DND-41 (cell line): ENCODE measurements around the gene PMF1.

Experiments used
- ATAC-seq: fragments of 200-7000 bp; cut with Tn5 transposase; 3 replicates; pipeline ENCODE4 v1.9.1; 2021; ENCODE audit warnings: low read depth; ENCODE audit not compliant: insufficient read depth
- DNase-seq: peaks from one replicate; pipeline ENCODE4 v3.0.0-alpha.2; 2020
- H2AFZ ChIP-seq: 2 replicates; pipeline ENCODE4 v1.6.0; 2012; ENCODE audit warnings: low read depth, low read length
- H3K27ac ChIP-seq: 2 replicates; pipeline ENCODE4 v1.5.1; 2012; ENCODE audit warnings: low read length, inconsistent platforms
- H3K27me3 ChIP-seq: fragments of 200-600 bp; sonication (generic); 2 replicates; pipeline ENCODE4 v1.6.0; 2012; ENCODE audit warnings: low read length, mild to moderate bottlenecking, inconsistent platforms; ENCODE audit not compliant: insufficient read depth, poor library complexity
- H3K36me3 ChIP-seq: 2 replicates; pipeline ENCODE4 v1.5.1; 2012; ENCODE audit warnings: low read length, inconsistent platforms; ENCODE audit not compliant: insufficient read depth
- H3K4me1 ChIP-seq: 2 replicates; pipeline ENCODE4 v1.5.1; 2012; ENCODE audit warnings: mild to moderate bottlenecking, low read length; ENCODE audit not compliant: insufficient read depth
- H3K4me2 ChIP-seq: 2 replicates; pipeline ENCODE4 v1.6.0; 2012; ENCODE audit warnings: mild to moderate bottlenecking, moderate library complexity, low read length, inconsistent platforms; ENCODE audit not compliant: insufficient read depth
- H3K4me3 ChIP-seq, 2 experiments: fragments of 200-600 bp in 1 of 2; shearing (Covaris generic) in 1 of 2; 2 replicates each; pipeline ENCODE4 v1.5.1; 2012 to 2016; ENCODE audit warnings: inconsistent platforms in 2 of 2, low read length in 2 of 2, mild to moderate bottlenecking in 2 of 2, low read depth in 1 of 2, moderate library complexity in 1 of 2
- H3K79me2 ChIP-seq: 2 replicates; pipeline ENCODE4 v1.6.0; 2012; ENCODE audit warnings: low read length, inconsistent platforms; ENCODE audit not compliant: insufficient read depth
- H3K9ac ChIP-seq: 2 replicates; pipeline ENCODE4 v1.6.0; 2012; ENCODE audit warnings: low read depth, mild to moderate bottlenecking, inconsistent platforms, low read length, moderate library complexity
- H3K9me3 ChIP-seq: 2 replicates; pipeline ENCODE4 v1.5.1; 2012; ENCODE audit warnings: low read length, moderate library complexity, mild to moderate bottlenecking, inconsistent platforms; ENCODE audit not compliant: insufficient read depth, severe bottlenecking
- H4K20me1 ChIP-seq: 2 replicates; pipeline ENCODE4 v1.6.0; 2012; ENCODE audit warnings: low read length; ENCODE audit not compliant: insufficient read depth
- CTCF ChIP-seq: IDR thresholded peaks from 2 replicates; pipeline ENCODE4 v1.5.1; 2012; ENCODE audit warnings: borderline replicate concordance, low read length, moderate library complexity, mild to moderate bottlenecking; ENCODE audit not compliant: poor library complexity, severe bottlenecking; ENCODE audit errors: extremely low read depth
- EZH2 ChIP-seq: IDR thresholded peaks from 3 replicates; pipeline ENCODE4 v1.6.1; 2012; ENCODE audit warnings: borderline replicate concordance, low read depth, mild to moderate bottlenecking, moderate library complexity, low read length, inconsistent platforms; ENCODE audit not compliant: severe bottlenecking

Gene PMF1

GRCh38 chr1:156212833-156213643, at the start of gene PMF1:
Gene PMF1, plus strand, starts transcription at chr1:156213007. Its CDS starts 9 bp downstream, at chr1:156213016.
- Histone ChIP-seq H3K79me2 (peaks cover 35% of the 10 kb centered on the region), H3K9me3 (no peaks in the 10 kb centered on the region), H3K27me3 (no peaks in the 10 kb centered on the region), H3K4me2 (peak within 1 kb of the TSS; percentile 88), H3K4me1 (peaks cover 23% of the 10 kb centered on the region), H2AFZ (peak within 1 kb of the TSS; percentile 94), H3K4me3 (peak within 1 kb of the TSS; percentile 59 to 75), H3K36me3 (peaks cover 42% of the 10 kb centered on the region), H4K20me1 (no peaks in the 10 kb centered on the region; the same call in 1 of the 2 replicates), H3K27ac (peak within 1 kb of the TSS; percentile 99), H3K9ac (peak within 1 kb of the TSS; percentile 78)
- ATAC-seq (peak; percentile 97), DNase-seq (peak; percentile 97)
- TF ChIP-seq CTCF (no peak), EZH2 (no peak)

DNA sequence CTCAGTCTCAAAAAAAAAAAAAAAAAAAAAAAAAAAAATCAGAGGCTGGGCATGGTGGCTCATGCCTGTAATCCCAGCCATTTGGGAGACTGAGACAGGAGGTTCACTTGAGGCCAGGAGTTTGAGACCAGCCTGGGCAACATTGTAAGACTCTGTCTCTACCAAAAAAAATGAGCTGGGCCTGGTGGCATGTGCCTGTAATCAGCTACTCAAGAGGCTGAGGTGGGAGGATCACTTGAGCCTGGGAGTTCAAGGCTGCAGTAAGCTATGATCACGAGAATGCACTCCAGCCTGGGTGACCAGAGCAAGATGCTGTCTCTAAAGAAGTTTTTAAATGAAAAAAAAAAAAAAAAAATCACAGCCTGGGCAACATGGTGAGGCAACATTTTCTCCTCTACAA, 49.1 kb upstream of the PMF1 start:
- Histone ChIP-seq H3K36me3 (no peaks in the 10 kb centered on the region), H2AFZ (no peak overlapping the region), H3K79me2 (no peaks in the 10 kb centered on the region), H3K27me3 (peaks cover 2% of the 10 kb centered on the region), H4K20me1 (no peaks in the 10 kb centered on the region), H3K9ac (no peak overlapping the region), H3K4me3 (no peak overlapping the region), H3K27ac (no peak overlapping the region), H3K4me2 (no peak overlapping the region), H3K9me3 (no peaks in the 10 kb centered on the region), H3K4me1 (no peaks in the 10 kb centered on the region)
- TF ChIP-seq EZH2 (no peak), CTCF (no peak)
- DNase-seq: no peak
- ATAC-seq: no peak

DNA sequence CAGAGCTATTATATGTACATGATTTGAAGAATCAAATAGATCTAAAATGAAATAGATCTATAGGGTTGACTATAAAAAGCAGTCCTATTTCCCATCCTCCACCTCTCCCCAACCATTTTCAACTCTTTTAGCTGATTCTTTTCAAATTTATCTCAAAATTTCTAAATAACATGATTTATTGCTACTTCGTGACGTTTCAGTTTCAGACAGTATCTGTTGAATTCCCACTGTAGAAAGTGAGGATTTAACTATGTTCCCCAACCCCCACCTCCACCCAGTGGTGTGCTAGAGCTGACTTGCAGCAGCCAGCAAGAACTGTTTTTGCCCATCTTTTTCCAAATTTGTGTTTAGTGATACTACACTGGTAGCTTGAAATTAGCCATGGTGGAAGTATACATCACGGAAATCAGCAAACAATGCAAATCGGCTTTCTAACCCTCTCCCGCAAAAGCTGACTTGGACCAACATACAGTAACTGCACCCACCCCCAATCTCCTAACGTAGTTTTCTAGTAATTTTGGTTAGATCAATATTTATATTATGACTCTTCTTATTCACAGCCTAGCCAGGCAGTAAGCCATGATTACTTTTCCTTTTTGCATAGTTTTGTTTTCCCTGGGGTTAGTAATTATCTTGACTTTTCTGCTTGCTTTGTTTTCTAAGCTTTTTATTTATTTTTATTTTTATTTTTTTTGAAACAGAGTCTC, 48.5 kb upstream of the PMF1 start:
- TF ChIP-seq EZH2 (no peak), CTCF (no peak)
- Histone ChIP-seq H3K79me2 (no peaks in the 10 kb centered on the region), H3K27me3 (peaks cover 2% of the 10 kb centered on the region), H3K9me3 (no peaks in the 10 kb centered on the region), H3K9ac (no peak overlapping the region), H3K36me3 (no peaks in the 10 kb centered on the region), H3K4me3 (no peak overlapping the region), H2AFZ (no peak overlapping the region), H3K27ac (no peak overlapping the region), H4K20me1 (no peaks in the 10 kb centered on the region), H3K4me1 (no peaks in the 10 kb centered on the region), H3K4me2 (no peak overlapping the region)
- ATAC-seq (no peak), DNase-seq (no peak)
